Measurements from ENCODE around the gene TTC1. TPM values are rescaled to one million over a fixed set of nuclear protein-coding genes. Genes with fewer than 3 reads are reported as not detected.

TTC1 gene
- total RNA-seq, 2 donors from 2014 or later = 41.9 to 42.2 TPM

Other genes starting within 250 kb of the TTC1 start
- 1 to 10 TPM; 4.2 to 8.0 TPM for gene ADRA1B, start 92.7 kb upstream of the TTC1 start, total RNA-seq
- 10 to 100 TPM; 20.5 to 20.8 TPM for gene PWWP2A, start 110.3 kb downstream of the TTC1 start, total RNA-seq
- not detected for gene FABP6, start 220.4 kb downstream of the TTC1 start, total RNA-seq